ENCODE results near the gene METTL25. TPM values are rescaled to one million over a fixed set of nuclear protein-coding genes. Genes with fewer than 3 reads are reported as not detected.

The METTL25 gene
- total and polyA plus RNA-seq, 2 experiments from 2014 or later: 7.6 to 14.3 TPM

GRCh38 chr12:82438356-82438755 is 80.0 kb downstream of the METTL25 start:
- no peaks in the 10 kb centered on the region for H3K79me2 ChIP-seq (replicated peaks; ENCODE audit: insufficient read depth)
- H3K4me2 ChIP-seq: no peak overlapping the region
- DNase-seq (ENCODE audit: low spot score) (no peak), ATAC-seq (no peak)
- Mint-ChIP-seq H3K9me3 (no peaks in the 10 kb centered on the region), H3K27me3 (ENCODE audit: insufficient read depth, low read depth, poor library complexity) (no peaks in the 10 kb centered on the region), H3K4me1 (no peaks in the 10 kb centered on the region), H3K4me3 (no peak overlapping the region), H3K36me3 (ENCODE audit: low read depth) (peaks cover 5% of the 10 kb centered on the region; the same call in 1 of the 3 replicates), H3K27ac (no peak overlapping the region)
- no peaks in the 10 kb centered on the region for H3K36me3 ChIP-seq (ENCODE audit: insufficient read depth)
- H3K9me2 ChIP-seq (ENCODE audit: insufficient read depth): no peaks in the 10 kb centered on the region
- H3K27ac ChIP-seq (ENCODE audit: low read depth): no peak overlapping the region
- H3K4me3 ChIP-seq: no peak overlapping the region
- no peaks in the 10 kb centered on the region for H4K20me1 ChIP-seq (replicated peaks; ENCODE audit: insufficient read depth)
- H2AFZ ChIP-seq: no peak overlapping the region
- no peaks in the 10 kb centered on the region for H3K27me3 ChIP-seq (ENCODE audit: insufficient read depth)
- no peaks in the 10 kb centered on the region for H3K4me1 ChIP-seq (ENCODE audit: insufficient read depth)
- no peaks in the 10 kb centered on the region for H3F3A ChIP-seq (replicated peaks; ENCODE audit: low read depth)
- TF ChIP-seq REST (IDR thresholded peaks at IDR 0.05; ENCODE audit: unreplicated experiment): no peak
- TF ChIP-seq ZNF331 (CRISPR knock-in tag; IDR thresholded peaks at IDR 0.05; ENCODE audit: low read depth): no peak
- no peak for TF ChIP-seq POLR2AphosphoS5 (IDR thresholded peaks at IDR 0.05; ENCODE audit: low read depth)
- TF ChIP-seq CREB1 (CRISPR knock-in tag; IDR thresholded peaks at IDR 0.05; ENCODE audit: low read depth): no peak
- no peak for TF ChIP-seq ZNF462 (CRISPR knock-in tag; IDR thresholded peaks at IDR 0.05)
- TF ChIP-seq ETS1 (IDR thresholded peaks at IDR 0.05): no peak
- no peak for TF ChIP-seq STAT1 (IDR thresholded peaks at IDR 0.05; ENCODE audit: unreplicated experiment)
- no peak for TF ChIP-seq EZH2phosphoT487 (IDR thresholded peaks at IDR 0.05; ENCODE audit: unreplicated experiment)
- no peak for TF ChIP-seq EZH2 (IDR thresholded peaks at IDR 0.05; ENCODE audit: low read depth, unreplicated experiment)
- TF ChIP-seq JUNB (IDR thresholded peaks at IDR 0.05; ENCODE audit: unreplicated experiment): no peak
- TF ChIP-seq ZNF114 (CRISPR knock-in tag; IDR thresholded peaks at IDR 0.05): no peak
- TF ChIP-seq NANOG (IDR thresholded peaks at IDR 0.05; ENCODE audit: borderline replicate concordance): no peak
- no peak for TF ChIP-seq CTCF (conservative IDR thresholded peaks at IDR 0.05; ENCODE audit: low read depth in 2 of 2)
